ENCODE measurements around the gene CNP.

DNA sequence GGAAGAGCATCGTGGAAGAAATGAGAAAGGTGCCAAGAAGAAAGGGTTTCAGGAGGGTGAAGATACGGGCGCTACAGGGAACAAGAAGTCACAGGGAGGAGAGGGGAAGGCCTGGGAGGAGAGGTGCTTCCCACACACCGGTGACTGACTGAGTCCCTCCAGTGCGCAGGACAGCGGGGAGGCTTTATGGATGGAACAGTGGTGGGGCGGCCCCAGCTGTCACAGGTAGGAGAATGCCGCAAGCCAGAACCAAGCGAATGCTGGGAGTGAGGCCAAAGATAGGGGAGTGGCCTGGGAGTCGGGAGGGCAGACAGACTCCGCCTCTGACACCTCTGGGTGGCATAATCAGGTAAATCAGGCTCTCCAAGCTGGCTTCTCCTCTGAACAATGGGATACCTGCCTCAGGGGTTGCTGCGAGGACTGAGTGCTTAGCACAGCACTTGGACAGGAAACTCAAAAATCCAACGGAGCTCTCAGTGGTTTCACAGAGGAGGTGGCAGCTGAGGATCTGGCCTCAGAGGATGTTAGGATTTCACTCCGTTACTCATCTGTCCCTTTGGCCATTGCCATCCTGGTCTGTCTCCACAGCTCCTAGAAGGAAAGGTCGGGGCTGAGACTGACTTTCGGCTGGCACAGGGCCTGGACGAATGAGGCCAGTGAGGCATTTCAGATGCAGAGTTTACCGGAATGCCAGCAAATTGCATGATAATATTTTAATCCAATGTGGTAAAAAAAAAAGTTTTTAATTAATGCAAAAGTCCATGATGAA lies 717 bp upstream of the CNP start:
- TF ChIP-seq POLR2AphosphoS5 (IDR thresholded peaks at IDR 0.05; ENCODE audit: low read depth, low read length) (no peak), POLR2A (IDR thresholded peaks at IDR 0.05; ENCODE audit: low read depth, low read length) (no peak)

All from GM12892 (cell line).